Panc1 (cell line): ENCODE measurements around the gene STX18. TPM values are rescaled to one million over a fixed set of nuclear protein-coding genes. Genes with fewer than 3 reads are reported as not detected.
"Not testable (repeated sequence)": the region's sequence is repeated elsewhere in the genome, so short reads cannot be mapped to it uniquely, and the experiment has no call there.

Source experiments
- ATAC-seq: fragments of 200-7000 bp; cut with Tn5 transposase; 2 replicates; pipeline ENCODE4 v1.9.1; 2020; ENCODE audit warnings: mild to moderate bottlenecking, moderate library complexity
- BruUV-seq: library from RNA; stranded (reverse); fragments of 400-500 nt; replicated peaks from 2 replicates; lab custom pipeline; 2021; lab: Mats Ljungman, UMichigan
- CTCF ChIA-PET: fragments of 300-600 bp; sonication (Branson Sonifier 250); formaldehyde crosslinking; loops from one replicate; lab custom pipeline; 2022; ENCODE audit warnings: antibody characterized with exemption; lab: Charles Lee
- POLR2A ChIA-PET: fragments of 300-600 bp; sonication (Branson Sonifier 250); formaldehyde crosslinking; loops from one replicate; lab custom pipeline; 2022; ENCODE audit warnings: antibody characterized with exemption; lab: Charles Lee
- DNase-seq: peaks from one replicate; pipeline ENCODE4 v3.0.0-alpha.2; 2010; ENCODE audit warnings: low read depth, low spot score
- H3K27ac ChIP-seq: 2 replicates; pipeline ENCODE4 v1.5.1; 2011; ENCODE audit warnings: mild to moderate bottlenecking, low read length, inconsistent platforms
- H3K27me3 ChIP-seq: fragments of 200-500 bp; sonication (Bioruptor generic); 2 replicates; pipeline ENCODE4 v1.6.0; 2014; ENCODE audit warnings: low read length, inconsistent platforms; ENCODE audit not compliant: control insufficient read depth, insufficient read depth
- H3K36me3 ChIP-seq: fragments of 200-500 bp; sonication (Bioruptor generic); 2 replicates; pipeline ENCODE4 v1.5.1; 2014; ENCODE audit warnings: inconsistent platforms, mild to moderate bottlenecking, low read length, moderate library complexity; ENCODE audit not compliant: control insufficient read depth, insufficient read depth
- H3K4me1 ChIP-seq: 2 replicates; pipeline ENCODE4 v1.5.1; 2011; ENCODE audit warnings: inconsistent platforms, mild to moderate bottlenecking, low read length, moderate library complexity; ENCODE audit not compliant: control insufficient read depth, insufficient read depth
- H3K4me3 ChIP-seq, 2 experiments: 2 replicates each; pipeline ENCODE4 v1.5.1; 2011 to 2012; ENCODE audit warnings: low read depth in 2 of 2, low read length in 2 of 2, mild to moderate bottlenecking in 2 of 2, inconsistent platforms in 1 of 2, moderate library complexity in 1 of 2
- H3K9me3 ChIP-seq: fragments of 200-500 bp; sonication (Bioruptor generic); 2 replicates; pipeline ENCODE4 v1.5.1; 2014; ENCODE audit warnings: low read depth, mild to moderate bottlenecking, inconsistent platforms, low read length, moderate library complexity; ENCODE audit not compliant: control insufficient read depth, insufficient read depth
- POLR2AphosphoS5 ChIP-seq: IDR thresholded peaks from 2 replicates; pipeline ENCODE4 v1.6.1; 2012; ENCODE audit warnings: mild to moderate bottlenecking, low read depth, low read length, moderate library complexity
- REST ChIP-seq, 2 experiments: IDR thresholded peaks; 2 replicates each; pipeline ENCODE4 v1.6.1; 2011 to 2012; ENCODE audit warnings: low read depth in 2 of 2, control low read depth in 1 of 2, low read length in 1 of 2, mild to moderate bottlenecking in 1 of 2, moderate library complexity in 1 of 2; ENCODE audit not compliant: insufficient read depth in 1 of 2
- SIN3A ChIP-seq: IDR thresholded peaks from 2 replicates; pipeline ENCODE4 v1.6.1; 2012; ENCODE audit warnings: low read depth, mild to moderate bottlenecking, low read length, moderate library complexity, borderline replicate concordance; ENCODE audit not compliant: insufficient read depth
- TCF7L2 ChIP-seq: IDR thresholded peaks from 2 replicates; pipeline ENCODE4 v1.6.1; 2011; ENCODE audit warnings: mild to moderate bottlenecking, low read depth, low read length, inconsistent platforms
- in situ Hi-C: cut with HindIII; loops from 2 replicates; pipeline ENCODE4 v1.10.0; 2016; ENCODE audit warnings: low sequenced_read_pairs, low pct_unique_long_range_greater_than_20kb
- intact Hi-C: fragments of 100-400 bp; cut with micrococcal nuclease; formaldehyde crosslinking; loops from one replicate; pipeline ENCODE4 v1.10.0; 2022; ENCODE audit not compliant: unreplicated experiment
- total RNA-seq: library from RNA; stranded (reverse); gene quantifications from one replicate; pipeline ENCODE4 v1.2.1, GENCODE V29; 2021; ENCODE audit not compliant: unreplicated experiment
- TF ChIP-seq, protein P1 (sequence below): fragments of 450-650 bp; IDR thresholded peaks from 2 replicates; pipeline ENCODE4 v1.5.1; 2017; ENCODE audit warnings: mild to moderate bottlenecking

The STX18 gene
- total RNA-seq, 1 experiment from 2014 or later = 15.0 TPM

DNA sequence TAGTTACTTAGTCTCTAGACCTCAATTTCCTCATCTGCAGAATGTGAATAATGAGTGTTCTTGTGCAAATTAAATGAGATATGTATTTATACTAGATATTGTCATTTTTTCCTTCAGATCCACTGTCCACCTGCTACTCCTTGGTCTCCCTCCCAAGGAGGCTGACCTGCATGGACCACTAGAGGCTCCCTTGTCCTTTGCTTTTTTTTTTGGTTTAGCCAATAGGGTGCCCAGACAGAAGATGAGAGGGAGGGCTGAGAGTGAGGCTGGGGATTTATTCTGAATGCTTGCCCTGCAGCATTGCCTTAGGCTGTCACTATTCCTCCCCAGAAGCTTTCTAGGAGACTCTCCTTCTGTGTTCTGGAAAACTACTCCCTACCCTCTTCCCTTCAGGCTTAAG is 24.5 kb upstream of the STX18 start:
- CTCF ChIA-PET, H3K27ac ChIP-seq, H3K9me3 ChIP-seq, ATAC-seq, intact Hi-C loops, H3K27me3 ChIP-seq, in situ Hi-C loops, DNase-seq, H3K4me3 ChIP-seq, H3K36me3 ChIP-seq, BruUV-seq, POLR2A ChIA-PET, H3K4me1 ChIP-seq: not testable (repeated sequence)

- no peaks in the 10 kb centered on the region for H3K4me1 ChIP-seq
- no TSS peak for BruUV-seq
- intact Hi-C loops = no loop called here
Measured at GRCh38 chr4:4564522-4564921, 22.7 kb upstream of the STX18 start.

More at GRCh38 chr4:4564522-4564921, 22.7 kb upstream of the STX18 start:
- in situ Hi-C loops = no loop called here
- H3K27ac ChIP-seq = no peak overlapping the region
- TF ChIP-seq, protein P1, sequence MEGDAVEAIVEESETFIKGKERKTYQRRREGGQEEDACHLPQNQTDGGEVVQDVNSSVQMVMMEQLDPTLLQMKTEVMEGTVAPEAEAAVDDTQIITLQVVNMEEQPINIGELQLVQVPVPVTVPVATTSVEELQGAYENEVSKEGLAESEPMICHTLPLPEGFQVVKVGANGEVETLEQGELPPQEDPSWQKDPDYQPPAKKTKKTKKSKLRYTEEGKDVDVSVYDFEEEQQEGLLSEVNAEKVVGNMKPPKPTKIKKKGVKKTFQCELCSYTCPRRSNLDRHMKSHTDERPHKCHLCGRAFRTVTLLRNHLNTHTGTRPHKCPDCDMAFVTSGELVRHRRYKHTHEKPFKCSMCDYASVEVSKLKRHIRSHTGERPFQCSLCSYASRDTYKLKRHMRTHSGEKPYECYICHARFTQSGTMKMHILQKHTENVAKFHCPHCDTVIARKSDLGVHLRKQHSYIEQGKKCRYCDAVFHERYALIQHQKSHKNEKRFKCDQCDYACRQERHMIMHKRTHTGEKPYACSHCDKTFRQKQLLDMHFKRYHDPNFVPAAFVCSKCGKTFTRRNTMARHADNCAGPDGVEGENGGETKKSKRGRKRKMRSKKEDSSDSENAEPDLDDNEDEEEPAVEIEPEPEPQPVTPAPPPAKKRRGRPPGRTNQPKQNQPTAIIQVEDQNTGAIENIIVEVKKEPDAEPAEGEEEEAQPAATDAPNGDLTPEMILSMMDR = no peak
- TF ChIP-seq POLR2AphosphoS5 = no peak
- TF ChIP-seq REST (IDR thresholded peaks at IDR 0.05; ENCODE audit: insufficient read depth in 1 of 2, low read depth in 2 of 2, low read length in 1 of 2) = no peak
- no peak for TF ChIP-seq TCF7L2
- no peak for TF ChIP-seq SIN3A
- no peaks in the 10 kb centered on the region for H3K9me3 ChIP-seq
- ATAC-seq = no peak
- no peak overlapping the region for H3K4me3 ChIP-seq
- H3K36me3 ChIP-seq = no peaks in the 10 kb centered on the region
- ChIA-PET POLR2A (no interaction called here), CTCF (no interaction called here)
- H3K27me3 ChIP-seq = no peaks in the 10 kb centered on the region
- no peak for DNase-seq
